Measurements from ENCODE around the gene LRRC14B.
"Not testable (repeated sequence)": the region's sequence is repeated elsewhere in the genome, so short reads cannot be mapped to it uniquely, and the experiment has no call there.

The LRRC14B gene

GRCh38 chr5:208449-209114 is 17.3 kb downstream of the LRRC14B start:
- peaks cover 23% of the 10 kb centered on the region for H3K36me3 ChIP-seq (ENCODE audit: insufficient read depth, low read length)
- TF ChIP-seq POLR2AphosphoS5 (IDR thresholded peaks at IDR 0.05; ENCODE audit: borderline replicate concordance, low read depth, low read length) (no peak), EZH2 (IDR thresholded peaks at IDR 0.05) (no peak), FOXP2 (optimal IDR thresholded peaks at IDR 0.05; ENCODE audit: control extremely low read depth, extremely low read length, insufficient read depth) (no peak)

GRCh38 chr5:213803-214395 is 22.6 kb downstream of the LRRC14B start:
- Histone ChIP-seq H3K9ac (ENCODE audit: insufficient read length) (no peak overlapping the region), H3K27ac (no peak overlapping the region), H3K36me3 (ENCODE audit: insufficient read depth, low read length) (peaks cover 11% of the 10 kb centered on the region; the same call in 1 of the 2 replicates), H3K4me3 (no peak overlapping the region), H3K9me3 (ENCODE audit: low read depth, low read length) (no peaks in the 10 kb centered on the region)
- no peak for DNase-seq (ENCODE audit: low read depth, low spot score)
- TF ChIP-seq FOXP2 (optimal IDR thresholded peaks at IDR 0.05; ENCODE audit: control extremely low read depth, extremely low read length, insufficient read depth) (no peak), POLR2AphosphoS5 (IDR thresholded peaks at IDR 0.05; ENCODE audit: borderline replicate concordance, low read depth, low read length) (no peak), EZH2 (IDR thresholded peaks at IDR 0.05) (no peak)

More at GRCh38 chr5:208449-209114, 17.3 kb downstream of the LRRC14B start:
- no peak for DNase-seq (ENCODE audit: low read depth, low spot score)
- Histone ChIP-seq H3K4me3 (no peak overlapping the region), H3K9ac (ENCODE audit: insufficient read length) (no peak overlapping the region), H3K9me3 (ENCODE audit: low read depth, low read length) (no peaks in the 10 kb centered on the region), H3K27ac (no peak overlapping the region)

DNA sequence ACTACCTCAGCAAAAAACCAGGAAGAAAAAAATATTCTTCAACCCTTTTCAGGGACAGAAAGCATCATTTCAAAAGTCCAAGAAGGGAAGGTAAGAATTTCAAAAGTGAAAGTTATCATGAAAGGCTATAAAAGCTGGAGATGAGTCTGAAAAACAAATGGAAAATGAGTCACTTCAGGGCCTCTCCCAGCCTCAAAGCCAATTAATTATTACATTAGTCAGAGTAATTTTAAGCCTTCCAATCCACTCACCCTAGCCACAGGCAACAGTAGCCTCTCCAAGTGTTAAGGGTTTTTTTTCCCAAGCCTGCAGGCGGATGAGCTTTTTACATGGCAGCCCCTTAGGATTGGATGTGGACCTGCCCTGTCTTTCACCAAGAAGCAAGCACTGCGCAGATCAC is 24.0 kb downstream of the LRRC14B start:
- DNase-seq (ENCODE audit: low read depth, low spot score); H3K9me3 ChIP-seq (ENCODE audit: low read depth, low read length); H3K27ac ChIP-seq; H3K9ac ChIP-seq (ENCODE audit: insufficient read length); H3K4me3 ChIP-seq: not testable (repeated sequence)
- H3K36me3 ChIP-seq (ENCODE audit: insufficient read depth, low read length) = peaks cover 11% of the 10 kb centered on the region; the same call in 1 of the 2 replicates

DNA sequence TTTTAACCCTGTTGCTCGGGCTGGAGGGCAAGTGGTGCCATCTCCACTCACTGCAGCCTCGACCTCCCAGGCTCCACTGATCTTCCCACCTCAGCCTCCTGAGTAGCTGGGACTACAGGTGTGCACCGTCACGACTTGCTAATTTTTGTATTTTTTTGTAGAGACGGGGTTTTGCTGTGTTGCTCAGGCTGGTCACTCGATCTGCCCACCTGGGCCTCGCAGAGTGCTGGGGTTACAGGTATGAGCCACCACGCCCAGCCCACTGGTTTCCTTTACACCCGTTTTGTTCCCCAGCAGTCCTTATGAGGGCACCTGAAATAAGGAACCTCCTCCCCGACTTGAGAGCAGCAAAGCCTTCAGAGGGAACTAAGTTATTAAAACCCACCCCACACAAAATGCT is 24.8 kb downstream of the LRRC14B start:
- H3K27ac ChIP-seq; H3K9ac ChIP-seq (ENCODE audit: insufficient read length); H3K4me3 ChIP-seq; H3K9me3 ChIP-seq (ENCODE audit: low read depth, low read length); DNase-seq (ENCODE audit: low read depth, low spot score): not testable (repeated sequence)
- H3K36me3 ChIP-seq (ENCODE audit: insufficient read depth, low read length) = peaks cover 11% of the 10 kb centered on the region; the same call in 1 of the 2 replicates

- Histone ChIP-seq H3K27ac (peak within 1 kb of the TSS; percentile 71; the same call in 1 of the 2 replicates), H3K36me3 (ENCODE audit: insufficient read depth, low read length) (peaks cover 11% of the 10 kb centered on the region; the same call in 1 of the 2 replicates), H3K9ac (ENCODE audit: insufficient read length) (peak within 1 kb of the TSS; percentile 97), H3K4me3 (peak within 1 kb of the TSS; percentile 98)
- peak; percentile 58 for DNase-seq (ENCODE audit: low read depth, low spot score)
- H3K9me3 ChIP-seq (ENCODE audit: low read depth, low read length) = not testable (repeated sequence)
- TF ChIP-seq POLR2AphosphoS5 (IDR thresholded peaks at IDR 0.05; ENCODE audit: borderline replicate concordance, low read depth, low read length) = peak; percentile 94
These were observed 26.5 kb downstream of the LRRC14B start, which contains the start of the genes CCDC127 and SDHA for GRCh38 chr5:217494-218456. TSS of gene CCDC127 (minus strand) at chr5:218153. CDS start at chr5:216849, 1,304 bp downstream. TSS of gene SDHA (plus strand) at chr5:218320. CDS start at chr5:218356, 36 bp downstream.

DNA sequence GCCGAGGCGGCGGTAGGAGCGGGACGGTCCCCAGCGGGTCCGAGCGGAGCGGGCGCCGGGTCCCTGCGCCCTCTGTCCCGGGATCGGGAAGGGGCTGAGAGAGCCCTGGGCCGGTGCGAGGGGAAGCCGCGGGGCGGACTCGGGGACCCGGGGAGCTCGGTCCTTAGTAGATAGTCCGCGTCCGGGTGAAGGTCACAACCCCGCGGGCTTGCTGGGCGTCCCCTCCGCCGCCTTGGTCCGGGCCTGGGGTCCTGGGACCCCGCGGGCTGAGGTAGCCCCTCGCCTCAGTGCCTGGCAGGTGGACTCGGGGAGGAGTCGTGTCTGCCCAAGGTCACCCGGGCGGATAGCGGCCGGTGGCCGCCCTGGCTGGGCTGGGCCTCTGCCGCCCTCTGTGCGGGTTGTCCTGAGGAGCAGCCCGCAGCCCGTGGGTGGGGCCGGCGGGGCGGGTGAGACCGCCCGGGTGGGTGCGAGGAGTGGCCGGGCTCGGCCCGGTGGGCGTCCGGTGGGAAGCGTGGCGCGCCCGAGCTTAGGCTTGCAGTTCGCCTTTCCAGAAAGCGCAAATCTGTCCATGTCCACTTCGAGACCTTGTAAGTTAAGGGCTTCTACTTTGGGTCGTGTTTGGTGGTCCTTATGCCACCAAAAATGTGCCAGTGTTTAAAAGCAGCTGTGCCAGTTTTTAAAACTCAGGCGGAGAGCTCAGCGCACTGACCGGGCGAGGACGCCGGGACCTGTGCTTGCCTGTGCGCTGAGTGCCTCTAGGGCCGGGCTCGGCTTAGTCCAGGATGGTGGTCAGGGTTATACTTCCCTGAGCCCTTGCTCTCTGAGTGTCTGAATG is 27.4 kb downstream of the LRRC14B start:
- H3K9me3 ChIP-seq (ENCODE audit: low read depth, low read length) = no peaks in the 10 kb centered on the region
- peak overlapping the region; percentile 98 for H3K4me3 ChIP-seq
- peak overlapping the region; percentile 93 for H3K9ac ChIP-seq (ENCODE audit: insufficient read length)
- DNase-seq (ENCODE audit: low read depth, low spot score) = no peak
- H3K27ac ChIP-seq = no peak overlapping the region
- peaks cover 14% of the 10 kb centered on the region for H3K36me3 ChIP-seq (ENCODE audit: insufficient read depth, low read length)
- TF ChIP-seq EZH2 (IDR thresholded peaks at IDR 0.05) (no peak), FOXP2 (optimal IDR thresholded peaks at IDR 0.05; ENCODE audit: control extremely low read depth, extremely low read length, insufficient read depth) (no peak), POLR2AphosphoS5 (IDR thresholded peaks at IDR 0.05; ENCODE audit: borderline replicate concordance, low read depth, low read length) (no peak)

- DNase-seq (ENCODE audit: low read depth, low spot score) = no peak
- H3K36me3 ChIP-seq (ENCODE audit: insufficient read depth, low read length) = peaks cover 15% of the 10 kb centered on the region
- no peaks in the 10 kb centered on the region for H3K9me3 ChIP-seq (ENCODE audit: low read depth, low read length)
- H3K4me3 ChIP-seq = peak overlapping the region; percentile 98
- H3K9ac ChIP-seq (ENCODE audit: insufficient read length) = peak overlapping the region; percentile 93
- H3K27ac ChIP-seq = no peak overlapping the region
- no peak for TF ChIP-seq POLR2AphosphoS5 (IDR thresholded peaks at IDR 0.05; ENCODE audit: borderline replicate concordance, low read depth, low read length)
These were observed 28.2 kb downstream of the LRRC14B start for GRCh38 chr5:219460-219863.

DNA sequence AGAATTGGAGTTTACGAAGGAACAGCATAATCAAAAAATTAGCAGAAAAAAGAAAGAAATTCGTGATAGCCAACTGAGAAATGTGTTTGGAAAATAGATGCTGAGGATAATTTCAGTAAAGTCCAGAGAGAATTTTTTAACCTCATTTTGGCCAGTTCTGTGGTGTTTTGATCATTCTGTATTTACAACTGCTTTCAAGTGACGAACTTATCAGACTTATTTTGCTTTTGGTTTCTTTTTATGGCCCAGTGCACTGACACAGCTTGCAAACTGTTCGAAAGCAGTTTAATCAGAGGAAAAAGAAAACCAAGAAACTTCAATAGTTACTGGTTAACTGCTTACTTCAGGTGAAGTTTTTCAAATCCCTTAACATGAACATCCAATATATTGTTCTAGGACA is 28.7 kb downstream of the LRRC14B start:
- peak overlapping the region; percentile 98 for H3K4me3 ChIP-seq
- no peaks in the 10 kb centered on the region for H3K9me3 ChIP-seq (ENCODE audit: low read depth, low read length)
- H3K27ac ChIP-seq = no peak overlapping the region
- H3K36me3 ChIP-seq (ENCODE audit: insufficient read depth, low read length) = peaks cover 18% of the 10 kb centered on the region
- peak overlapping the region; percentile 93 for H3K9ac ChIP-seq (ENCODE audit: insufficient read length)
- TF ChIP-seq FOXP2 (optimal IDR thresholded peaks at IDR 0.05; ENCODE audit: control extremely low read depth, extremely low read length, insufficient read depth) = no peak
- no peak for TF ChIP-seq POLR2AphosphoS5 (IDR thresholded peaks at IDR 0.05; ENCODE audit: borderline replicate concordance, low read depth, low read length)
- TF ChIP-seq EZH2 (IDR thresholded peaks at IDR 0.05) = no peak
- DNase-seq (ENCODE audit: low read depth, low spot score) = no peak

- H3K9ac ChIP-seq (ENCODE audit: insufficient read length); DNase-seq (ENCODE audit: low read depth, low spot score); H3K4me3 ChIP-seq; H3K9me3 ChIP-seq (ENCODE audit: low read depth, low read length); H3K27ac ChIP-seq: not testable (repeated sequence)
- H3K36me3 ChIP-seq (ENCODE audit: insufficient read depth, low read length) = peaks cover 43% of the 10 kb centered on the region
These were observed 31.8 kb downstream of the LRRC14B start for GRCh38 chr5:222951-223715.

Measured in SK-N-MC (cell line).